Measurements from ENCODE around the gene DBF4.

- TF ChIP-seq POLR2A (IDR thresholded peaks at IDR 0.05) (no peak), EP300 (IDR thresholded peaks at IDR 0.05) (no peak)
Measured at GRCh38 chr7:87912121-87912520, 35.8 kb downstream of the DBF4 start.
